NB4 (cell line): Measurements from ENCODE around the gene PGBD5.

Experiments
- CTCF ChIP-seq: IDR thresholded peaks from one replicate; pipeline ENCODE4 v1.5.1; 2012; ENCODE audit warnings: low read depth, low read length
- MYC ChIP-seq: IDR thresholded peaks from 2 replicates; pipeline ENCODE4 v1.6.1; 2011; ENCODE audit warnings: low read depth, low read length
- POLR2A ChIP-seq: IDR thresholded peaks from 2 replicates; pipeline ENCODE4 v1.6.1; 2011; ENCODE audit warnings: mild to moderate bottlenecking; ENCODE audit not compliant: insufficient read length; ENCODE audit errors: extremely low read depth

DNA sequence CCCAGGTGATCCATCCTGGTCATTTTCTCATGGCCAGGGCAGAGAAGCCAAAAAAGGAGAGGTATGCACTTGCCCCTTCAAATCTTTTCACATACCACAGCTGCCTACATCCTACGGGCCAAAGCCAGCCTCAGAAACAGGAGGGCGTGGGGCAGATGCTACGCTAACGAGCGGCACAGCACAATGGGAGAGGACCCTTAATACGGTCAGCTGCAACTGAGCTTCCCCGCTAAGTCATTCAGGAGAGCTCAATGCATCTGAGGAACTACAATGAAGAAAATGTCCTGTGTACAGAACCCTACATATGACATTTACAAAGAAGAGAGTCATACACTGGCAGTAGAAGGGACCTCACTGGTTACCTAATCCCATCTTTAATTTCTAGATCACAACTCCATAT, 78.2 kb downstream of the PGBD5 start:
- TF ChIP-seq POLR2A (no peak), CTCF (no peak), MYC (no peak)
